Activated T-helper 2 cell treated with anti-CD3 and anti-CD28 coated beads, Interferon-gamma antibody, Interleukin-2, Interleukin-4, amounts not matched to agents 10 μg/mL and 5 μg/mL and 100 μg/mL, durations not matched to agents 14 hours and 24 hours and 36 hours (primary cell): ENCODE data around the gene SLC9A9. TPM values are rescaled to one million over a fixed set of nuclear protein-coding genes. Genes with fewer than 3 reads are reported as not detected.

ENCODE experiments used
- DNase-seq: peaks from one replicate; pipeline ENCODE4 v3.0.0; 2021; ENCODE audit warnings: low spot score
- H3K27ac Mint-ChIP-seq: one replicate; pipeline ENCODE4 v1.8.0; 2021; ENCODE audit warnings: mixed read lengths
- H3K27me3 Mint-ChIP-seq: one replicate; pipeline ENCODE4 v1.8.0; 2021; ENCODE audit warnings: low read depth, mixed read lengths
- H3K36me3 Mint-ChIP-seq: one replicate; pipeline ENCODE4 v1.8.0; 2021; ENCODE audit warnings: low read depth, mixed read lengths
- H3K4me1 Mint-ChIP-seq: one replicate; pipeline ENCODE4 v1.8.0; 2021; ENCODE audit warnings: low read depth, mixed read lengths
- H3K4me3 Mint-ChIP-seq: one replicate; pipeline ENCODE4 v1.8.0; 2021; ENCODE audit warnings: low read depth, mild to moderate bottlenecking, moderate library complexity, mixed read lengths
- H3K9me3 Mint-ChIP-seq: one replicate; pipeline ENCODE4 v1.8.0; 2021; ENCODE audit warnings: mixed read lengths
- intact Hi-C: fragments of 100-400 bp; cut with micrococcal nuclease; formaldehyde crosslinking; loops from one replicate; pipeline ENCODE4 v1.15.1; 2023
- total RNA-seq: library from RNA; stranded (reverse); gene quantifications from 2 replicates; pipeline ENCODE4 v1.2.3, GENCODE V29; 2022

Gene SLC9A9
- total RNA-seq, 1 donor from 2014 or later = 1.6 TPM

DNA sequence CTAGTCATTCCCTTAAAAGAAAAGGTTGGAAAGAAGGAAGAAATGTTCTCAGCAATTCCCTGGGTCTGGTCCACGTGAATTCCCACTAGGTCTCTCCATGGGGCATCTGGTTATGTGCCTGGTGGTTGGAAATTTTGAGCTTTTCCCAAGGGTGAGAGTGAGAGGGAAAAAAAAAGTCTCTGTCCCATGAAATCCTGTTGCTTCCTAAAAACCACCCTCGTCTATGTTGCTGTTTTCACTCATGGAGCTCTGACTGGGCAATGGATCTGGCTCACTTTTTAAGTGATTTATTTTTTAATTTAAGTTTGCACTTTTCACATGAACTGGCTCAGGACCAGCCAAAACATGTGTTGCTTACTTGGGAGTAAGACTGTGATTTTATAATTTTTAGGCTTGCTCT is 538.6 kb downstream of the SLC9A9 start:
- Mint-ChIP-seq H3K9me3 (peaks cover 4% of the 10 kb centered on the region), H3K27me3 (peaks cover 2% of the 10 kb centered on the region), H3K27ac (no peak overlapping the region), H3K4me3 (no peak overlapping the region), H3K36me3 (no peaks in the 10 kb centered on the region), H3K4me1 (peaks cover 10% of the 10 kb centered on the region)
- intact Hi-C loops = loop anchor here (10.0 kb wide), 1 partner anchor 365 kb away; no protein-coding TSS in a partner anchor
- no peak for DNase-seq

DNA sequence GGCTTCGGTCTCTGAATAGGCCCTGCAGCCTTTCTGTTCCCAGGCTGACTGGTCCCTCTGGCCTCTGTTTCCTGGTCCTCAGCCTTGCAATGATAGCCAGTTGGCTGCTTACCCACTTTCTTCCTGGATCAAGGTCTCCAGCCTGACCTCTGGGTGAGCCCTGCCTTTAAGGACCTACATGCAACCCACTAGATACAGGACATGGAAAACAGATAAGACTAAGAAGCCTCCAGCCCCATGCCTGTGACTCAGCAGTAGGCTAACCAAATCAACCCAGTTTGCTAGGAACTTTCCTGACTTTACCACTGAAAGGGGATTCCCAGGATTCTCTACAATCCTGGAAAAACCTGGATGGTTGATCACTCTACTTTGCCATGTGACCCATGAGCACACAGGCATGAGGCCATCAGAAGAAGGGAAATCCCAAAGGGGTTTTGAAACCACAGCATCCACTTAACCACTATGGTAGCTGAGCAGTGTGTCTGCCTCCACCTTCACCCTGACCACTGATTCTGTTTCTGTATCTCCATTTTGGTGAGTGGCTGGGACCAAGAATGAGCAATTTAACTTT is 540.6 kb downstream of the SLC9A9 start:
- Mint-ChIP-seq H3K36me3 (no peaks in the 10 kb centered on the region), H3K4me1 (peaks cover 10% of the 10 kb centered on the region), H3K27me3 (no peaks in the 10 kb centered on the region), H3K9me3 (peaks cover 4% of the 10 kb centered on the region), H3K4me3 (no peak overlapping the region), H3K27ac (no peak overlapping the region)
- intact Hi-C loops = loop anchor here (1.0 to 10.0 kb wide), 2 partner anchors 12 to 367 kb away; no protein-coding TSS in a partner anchor
- no peak for DNase-seq

GRCh38 chr3:143306407-143306806 is 541.9 kb downstream of the SLC9A9 start:
- Mint-ChIP-seq H3K9me3 (peaks cover 4% of the 10 kb centered on the region), H3K27me3 (no peaks in the 10 kb centered on the region), H3K36me3 (no peaks in the 10 kb centered on the region), H3K27ac (no peak overlapping the region), H3K4me1 (peaks cover 15% of the 10 kb centered on the region), H3K4me3 (no peak overlapping the region)
- intact Hi-C loops = loop anchor here (10.0 kb wide), 1 partner anchor 368 kb away; no protein-coding TSS in a partner anchor
- no peak for DNase-seq

DNA sequence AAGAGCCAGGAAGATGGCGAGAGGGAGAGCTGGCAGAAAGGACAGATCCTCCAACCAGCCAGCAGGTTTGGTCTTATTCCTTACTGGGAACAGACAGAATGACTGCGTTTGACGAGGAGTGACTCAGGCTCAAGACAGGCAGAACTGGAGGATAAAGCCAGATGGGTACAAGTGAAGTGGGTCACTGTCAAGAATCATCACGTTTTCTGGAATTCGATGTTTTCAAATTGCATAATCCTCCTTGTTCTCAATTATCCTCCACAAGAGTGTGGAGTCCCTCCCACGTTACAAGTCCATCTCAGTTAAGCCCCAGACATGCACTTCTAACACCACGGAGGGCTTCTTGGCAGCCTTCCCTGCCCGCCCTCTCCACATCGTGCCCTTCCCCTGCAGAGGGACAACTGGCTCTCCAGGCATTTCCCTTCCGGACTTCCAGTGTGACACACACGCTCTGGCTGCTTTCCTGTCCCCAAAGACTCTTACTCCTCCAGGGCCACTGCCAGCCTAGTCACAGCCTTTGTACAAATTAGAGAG is 545.6 kb downstream of the SLC9A9 start:
- intact Hi-C loops = loop anchor here (10.0 kb wide), 1 partner anchor 372 kb away; no protein-coding TSS in a partner anchor
- Mint-ChIP-seq H3K4me1 (peaks cover 36% of the 10 kb centered on the region), H3K9me3 (no peaks in the 10 kb centered on the region), H3K27ac (no peak overlapping the region), H3K36me3 (no peaks in the 10 kb centered on the region), H3K27me3 (no peaks in the 10 kb centered on the region), H3K4me3 (no peak overlapping the region)
- no peak for DNase-seq

DNA sequence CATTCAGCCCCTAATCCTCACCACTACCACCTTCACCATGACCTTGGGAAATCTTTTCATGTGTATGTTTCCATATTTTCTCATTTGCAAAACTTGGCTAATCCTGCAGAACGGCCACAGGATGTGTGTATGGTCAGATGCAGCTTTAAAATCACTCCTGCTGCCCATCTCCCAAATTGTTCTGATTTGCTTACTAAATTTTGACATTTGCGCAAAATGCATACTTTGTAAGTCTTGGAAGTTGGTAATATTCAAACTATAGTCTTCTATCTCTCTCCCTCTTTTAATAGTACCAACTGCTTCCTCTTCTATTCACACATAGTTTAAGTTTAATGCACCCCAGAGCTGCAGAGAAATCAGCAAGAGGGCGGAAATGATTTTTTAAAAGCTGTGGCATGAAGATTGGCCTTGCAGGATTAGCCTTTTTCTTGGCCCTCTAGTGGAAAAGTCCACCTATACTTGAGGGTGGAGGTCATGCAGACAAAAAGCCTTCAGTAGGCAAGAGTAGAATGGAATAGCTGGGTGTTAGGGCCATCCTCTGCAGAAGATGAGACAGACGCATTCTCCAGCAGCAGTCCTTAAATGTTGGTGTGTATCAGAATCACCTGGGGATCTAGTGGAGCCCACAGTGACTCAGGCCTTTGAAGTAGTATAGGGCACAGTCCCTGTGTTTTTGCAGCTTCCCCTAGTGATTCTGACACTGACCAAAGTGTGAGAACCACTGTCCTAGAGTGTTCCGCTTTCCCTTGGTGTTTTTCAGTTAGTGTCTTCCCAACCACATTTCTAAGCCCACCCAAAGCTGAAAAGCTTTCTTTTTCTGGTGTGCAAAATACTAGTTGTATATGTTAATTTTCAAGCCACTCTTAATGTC is 547.0 kb downstream of the SLC9A9 start:
- no peak for DNase-seq
- H3K27me3 Mint-ChIP-seq = no peaks in the 10 kb centered on the region
- H3K9me3 Mint-ChIP-seq = no peaks in the 10 kb centered on the region
- H3K36me3 Mint-ChIP-seq = no peaks in the 10 kb centered on the region
- H3K4me3 Mint-ChIP-seq = no peak overlapping the region
- intact Hi-C loops = loop anchor here (10.0 kb wide), 1 partner anchor 374 kb away; no protein-coding TSS in a partner anchor
- H3K4me1 Mint-ChIP-seq = peaks cover 40% of the 10 kb centered on the region
- no peak overlapping the region for H3K27ac Mint-ChIP-seq

DNA sequence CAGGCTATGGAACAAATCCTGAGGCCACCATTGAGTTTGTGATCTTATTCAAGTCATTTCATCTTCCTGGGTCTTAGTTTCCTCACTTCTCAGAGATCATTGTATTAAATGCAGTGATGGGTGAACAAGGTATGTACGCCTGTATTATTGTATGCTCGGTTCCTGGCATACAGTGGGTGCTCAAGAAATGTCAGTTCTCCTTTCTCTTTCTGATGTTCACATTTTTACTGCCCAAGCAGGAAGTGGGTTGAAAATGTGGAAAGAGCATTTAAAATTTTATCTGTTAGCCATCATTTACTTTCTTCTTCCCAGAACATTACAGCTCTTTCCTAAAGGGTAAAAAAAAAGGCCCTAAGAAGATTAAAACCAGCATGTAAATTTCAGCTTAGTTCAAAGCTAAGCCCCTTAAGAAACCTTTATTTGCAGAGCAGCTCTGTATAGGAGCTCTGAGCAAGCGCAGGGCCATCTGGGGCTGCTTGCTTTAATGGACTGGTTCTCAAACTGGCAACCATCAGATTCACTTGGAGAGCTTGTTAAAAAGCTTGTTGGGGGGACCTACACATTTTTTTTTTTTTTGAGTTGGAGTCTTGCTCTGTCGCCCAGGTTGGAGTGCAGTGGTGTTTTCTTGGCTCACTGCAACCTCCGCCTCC is 549.3 kb downstream of the SLC9A9 start:
- no peak for DNase-seq
- Mint-ChIP-seq H3K27ac (no peak overlapping the region), H3K4me1 (peaks cover 59% of the 10 kb centered on the region), H3K27me3 (no peaks in the 10 kb centered on the region), H3K9me3 (no peaks in the 10 kb centered on the region), H3K4me3 (no peak overlapping the region), H3K36me3 (no peaks in the 10 kb centered on the region)
- intact Hi-C loops = loop anchor here (5.0 kb wide), 2 partner anchors 132 to 177 kb away; no protein-coding TSS in a partner anchor

- Mint-ChIP-seq H3K4me1 (peaks cover 60% of the 10 kb centered on the region), H3K9me3 (no peaks in the 10 kb centered on the region), H3K36me3 (no peaks in the 10 kb centered on the region), H3K27ac (no peak overlapping the region), H3K27me3 (no peaks in the 10 kb centered on the region), H3K4me3 (no peak overlapping the region)
- DNase-seq = no peak
- intact Hi-C loops = loop anchor here (5.0 kb wide), 2 partner anchors 131 to 176 kb away; no protein-coding TSS in a partner anchor
These were observed 549.9 kb downstream of the SLC9A9 start for GRCh38 chr3:143298380-143298779.

DNA sequence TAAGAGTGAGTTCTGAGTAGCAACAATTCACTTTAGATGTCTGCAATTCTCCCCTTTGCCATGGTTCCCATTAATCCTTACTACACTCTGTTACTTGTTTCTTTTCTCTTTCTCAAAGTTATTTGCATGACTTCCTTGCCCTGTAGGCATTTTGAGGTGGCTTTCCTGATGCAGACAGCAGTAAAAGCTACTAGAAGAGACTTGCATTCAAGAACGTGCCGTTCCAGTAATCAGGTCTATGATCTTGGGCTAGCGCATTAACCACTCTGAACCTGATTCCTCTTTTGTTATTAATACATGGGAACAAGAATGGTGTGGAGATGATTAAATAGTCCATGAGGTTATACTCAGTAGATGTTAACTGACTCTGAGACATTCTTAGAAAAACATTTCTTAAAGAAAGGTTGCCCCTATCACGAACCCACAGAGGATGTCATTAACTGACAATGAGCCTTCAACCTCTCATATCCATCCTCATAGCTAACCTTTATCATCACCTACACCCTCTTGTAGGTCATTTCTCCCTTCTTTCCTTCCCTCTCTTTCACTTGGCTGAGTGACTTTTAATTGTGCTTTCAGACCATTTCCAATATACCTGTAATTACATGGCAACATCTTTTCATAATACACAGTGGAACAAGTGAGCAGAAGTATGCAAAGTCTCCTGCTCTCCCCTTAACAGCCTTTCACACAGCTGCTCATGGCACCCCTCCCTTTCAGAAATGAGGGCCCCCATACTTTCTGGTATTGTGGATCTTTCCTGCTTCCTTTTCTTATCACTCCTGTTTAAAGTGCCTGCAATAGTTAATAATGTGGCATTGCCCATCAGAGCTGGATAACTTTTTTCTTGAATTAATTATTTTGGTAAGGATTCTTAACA is 552.8 kb downstream of the SLC9A9 start:
- Mint-ChIP-seq H3K4me1 (peaks cover 53% of the 10 kb centered on the region), H3K27ac (peak overlapping the region; percentile 61)
- no peak for DNase-seq

GRCh38 chr3:143294188-143294587 is 554.1 kb downstream of the SLC9A9 start:
- no peak for DNase-seq
- Mint-ChIP-seq H3K4me1 (peaks cover 44% of the 10 kb centered on the region), H3K27ac (no peak overlapping the region), H3K36me3 (no peaks in the 10 kb centered on the region), H3K27me3 (no peaks in the 10 kb centered on the region), H3K9me3 (no peaks in the 10 kb centered on the region), H3K4me3 (no peak overlapping the region)
- intact Hi-C loops = loop anchor here (2.0 kb wide), 1 partner anchor 17 kb away; no protein-coding TSS in a partner anchor

More for the DNA sequence above, 552.8 kb downstream of the SLC9A9 start:
- Mint-ChIP-seq H3K9me3 (no peaks in the 10 kb centered on the region), H3K36me3 (no peaks in the 10 kb centered on the region), H3K27me3 (no peaks in the 10 kb centered on the region), H3K4me3 (no peak overlapping the region)
- intact Hi-C loops = loop anchor here (1.0 to 5.0 kb wide), 4 partner anchors 13 to 173 kb away; no protein-coding TSS in a partner anchor

GRCh38 chr3:143291836-143292447 is 556.3 kb downstream of the SLC9A9 start:
- no peaks in the 10 kb centered on the region for H3K27me3 Mint-ChIP-seq
- no peaks in the 10 kb centered on the region for H3K36me3 Mint-ChIP-seq
- H3K4me1 Mint-ChIP-seq = peaks cover 33% of the 10 kb centered on the region
- no peaks in the 10 kb centered on the region for H3K9me3 Mint-ChIP-seq
- no peak for DNase-seq
- no peak overlapping the region for H3K4me3 Mint-ChIP-seq
- intact Hi-C loops = no loop called here
- no peak overlapping the region for H3K27ac Mint-ChIP-seq

- no peaks in the 10 kb centered on the region for H3K36me3 Mint-ChIP-seq
- intact Hi-C loops = no loop called here
- peaks cover 10% of the 10 kb centered on the region for H3K4me1 Mint-ChIP-seq
- no peak overlapping the region for H3K4me3 Mint-ChIP-seq
- no peak overlapping the region for H3K27ac Mint-ChIP-seq
- DNase-seq = no peak
- no peaks in the 10 kb centered on the region for H3K27me3 Mint-ChIP-seq
- no peaks in the 10 kb centered on the region for H3K9me3 Mint-ChIP-seq
These were observed 559.3 kb downstream of the SLC9A9 start for GRCh38 chr3:143288944-143289343.
